ENCODE results near the gene NRG3. TPM values are rescaled to one million over a fixed set of nuclear protein-coding genes. Genes with fewer than 3 reads are reported as not detected.

Gene NRG3
- total RNA-seq, 2 donors from 2014 or later: 0.41 TPM; not detected in 1

GRCh38 chr10:82551506-82551905 lies 676.5 kb downstream of the NRG3 start:
- Histone ChIP-seq H3K4me1 (ENCODE audit: control insufficient read depth in 1 of 2, low read depth in 2 of 2) (no peaks in the 10 kb centered on the region), H3K27me3 (replicated peaks; ENCODE audit: insufficient read depth) (no peaks in the 10 kb centered on the region), H3K36me3 (no peaks in the 10 kb centered on the region), H3K4me3 (no peak overlapping the region), H3K9me3 (no peaks in the 10 kb centered on the region), H3K27ac (no peak overlapping the region)
- ATAC-seq (ENCODE audit: insufficient number of reproducible peaks, low FRiP score, low read depth): no peak
- DNase-seq (ENCODE audit: low spot score): no peak
- no peak for TF ChIP-seq CTCF (IDR thresholded peaks at IDR 0.05)

- Histone ChIP-seq H3K27me3 (replicated peaks; ENCODE audit: insufficient read depth) (no peaks in the 10 kb centered on the region), H3K27ac (no peak overlapping the region), H3K4me3 (no peak overlapping the region), H3K4me1 (ENCODE audit: control insufficient read depth in 1 of 2, low read depth in 2 of 2) (no peaks in the 10 kb centered on the region), H3K9me3 (no peaks in the 10 kb centered on the region), H3K36me3 (no peaks in the 10 kb centered on the region)
- TF ChIP-seq CTCF (IDR thresholded peaks at IDR 0.05): no peak
- ATAC-seq (ENCODE audit: insufficient number of reproducible peaks, low FRiP score, low read depth): no peak
- no peak for DNase-seq (ENCODE audit: low spot score)
Measured at GRCh38 chr10:82552267-82552666, 677.3 kb downstream of the NRG3 start.

DNA sequence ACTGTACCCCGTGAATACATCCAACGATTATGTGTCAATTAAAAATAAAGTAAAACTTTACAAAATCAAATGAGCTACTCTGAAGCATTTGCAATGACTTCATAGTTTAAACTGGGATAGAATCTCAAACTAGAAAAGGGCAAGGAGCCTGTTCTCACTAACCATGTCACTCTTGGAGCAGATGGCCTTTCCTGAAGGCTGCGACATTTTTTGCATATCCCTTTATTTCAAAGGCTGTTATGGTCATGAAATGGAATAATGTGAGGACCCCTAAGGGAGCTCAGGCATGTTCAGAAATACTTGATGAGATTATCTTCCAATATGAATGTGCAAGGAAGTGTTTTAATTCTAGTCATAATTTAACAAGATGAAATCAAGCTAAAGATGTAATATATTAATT lies 679.4 kb downstream of the NRG3 start:
- no peak for TF ChIP-seq CTCF (IDR thresholded peaks at IDR 0.05)
- H3K4me1 ChIP-seq (ENCODE audit: control insufficient read depth in 1 of 2, low read depth in 2 of 2): no peaks in the 10 kb centered on the region
- no peaks in the 10 kb centered on the region for H3K27me3 ChIP-seq (replicated peaks; ENCODE audit: insufficient read depth)
- ATAC-seq (ENCODE audit: insufficient number of reproducible peaks, low FRiP score, low read depth): no peak
- no peaks in the 10 kb centered on the region for H3K9me3 ChIP-seq
- H3K4me3 ChIP-seq: no peak overlapping the region
- H3K36me3 ChIP-seq: no peaks in the 10 kb centered on the region
- H3K27ac ChIP-seq: no peak overlapping the region
- DNase-seq (ENCODE audit: low spot score): no peak

- no peak for TF ChIP-seq CTCF (IDR thresholded peaks at IDR 0.05)
- Histone ChIP-seq H3K27ac (no peak overlapping the region), H3K36me3 (no peaks in the 10 kb centered on the region), H3K9me3 (no peaks in the 10 kb centered on the region), H3K4me1 (ENCODE audit: control insufficient read depth in 1 of 2, low read depth in 2 of 2) (no peaks in the 10 kb centered on the region), H3K4me3 (no peak overlapping the region), H3K27me3 (replicated peaks; ENCODE audit: insufficient read depth) (no peaks in the 10 kb centered on the region)
- no peak for DNase-seq (ENCODE audit: low spot score)
- ATAC-seq (ENCODE audit: insufficient number of reproducible peaks, low FRiP score, low read depth): no peak
Measured at GRCh38 chr10:82558014-82558607, 683.1 kb downstream of the NRG3 start.

GRCh38 chr10:82564353-82565196 lies 689.6 kb downstream of the NRG3 start:
- no peak for TF ChIP-seq CTCF (IDR thresholded peaks at IDR 0.05)
- no peaks in the 10 kb centered on the region for H3K36me3 ChIP-seq
- DNase-seq (ENCODE audit: low spot score): no peak
- ATAC-seq (ENCODE audit: insufficient number of reproducible peaks, low FRiP score, low read depth): no peak
- no peak overlapping the region for H3K4me3 ChIP-seq
- no peak overlapping the region for H3K27ac ChIP-seq
- H3K4me1 ChIP-seq (ENCODE audit: control insufficient read depth in 1 of 2, low read depth in 2 of 2): no peaks in the 10 kb centered on the region
- H3K9me3 ChIP-seq: no peaks in the 10 kb centered on the region
- H3K27me3 ChIP-seq (replicated peaks; ENCODE audit: insufficient read depth): no peaks in the 10 kb centered on the region

Data from thoracic aorta (tissue), 2 donors.